GM23248 (cell line): Measurements from ENCODE around the gene CNST. TPM values are rescaled to one million over a fixed set of nuclear protein-coding genes. Genes with fewer than 3 reads are reported as not detected.
A peak's percentile ranks its signal among the peaks of the same experiment; 100 is the strongest.

Experiments
- DNase-seq: peaks from one replicate; pipeline ENCODE4 v3.0.0-alpha.2; 2015
- H2AFZ ChIP-seq: fragments of 200-600 bp; sonication (generic); 2 replicates; pipeline ENCODE4 v1.6.1; 2016; ENCODE audit warnings: antibody characterized with exemption
- H3F3A ChIP-seq: fragments of 200-600 bp; sonication (generic); 2 replicates; pipeline ENCODE4 v1.6.1; 2016; ENCODE audit warnings: mild to moderate bottlenecking, antibody characterized with exemption, mixed run types; ENCODE audit not compliant: insufficient read depth
- H3K27ac ChIP-seq: fragments of 200-600 bp; sonication (generic); 2 replicates; pipeline ENCODE4 v1.5.1; 2016; ENCODE audit warnings: mild to moderate bottlenecking
- H3K27me3 ChIP-seq: fragments of 200-600 bp; sonication (generic); replicated peaks from 2 replicates; pipeline ENCODE4 v1.6.1; 2016; ENCODE audit warnings: mild to moderate bottlenecking; ENCODE audit not compliant: insufficient read depth
- H3K36me3 ChIP-seq: fragments of 200-600 bp; sonication (generic); 2 replicates; pipeline ENCODE4 v1.6.1; 2016; ENCODE audit warnings: low read depth, mild to moderate bottlenecking
- H3K4me1 ChIP-seq: fragments of 200-600 bp; sonication (generic); 2 replicates; pipeline ENCODE4 v1.6.1; 2016; ENCODE audit warnings: mild to moderate bottlenecking; ENCODE audit not compliant: insufficient read depth
- H3K4me2 ChIP-seq: fragments of 200-600 bp; sonication (generic); one replicate; pipeline ENCODE4 v1.6.1; 2016; ENCODE audit warnings: mild to moderate bottlenecking; ENCODE audit not compliant: unreplicated experiment
- H3K4me3 ChIP-seq: fragments of 200-600 bp; sonication (generic); 2 replicates; pipeline ENCODE4 v1.5.1; 2016; ENCODE audit warnings: mild to moderate bottlenecking
- H3K79me2 ChIP-seq: fragments of 200-600 bp; sonication (generic); 2 replicates; pipeline ENCODE4 v1.6.1; 2016; ENCODE audit warnings: mild to moderate bottlenecking; ENCODE audit not compliant: insufficient read depth
- H3K9ac ChIP-seq: fragments of 200-600 bp; sonication (generic); 2 replicates; pipeline ENCODE4 v1.6.1; 2016; ENCODE audit warnings: mild to moderate bottlenecking
- H3K9me2 ChIP-seq: fragments of 200-600 bp; sonication (generic); 2 replicates; pipeline ENCODE4 v1.6.1; 2016; ENCODE audit warnings: mixed run types, mild to moderate bottlenecking, moderate library complexity; ENCODE audit not compliant: insufficient read depth
- H3K9me3 ChIP-seq: fragments of 200-600 bp; sonication (generic); one replicate; pipeline ENCODE4 v1.6.1; 2017; ENCODE audit warnings: low read depth
- H4K20me1 ChIP-seq: fragments of 200-600 bp; sonication (generic); 2 replicates; pipeline ENCODE4 v1.6.0; 2016; ENCODE audit not compliant: insufficient read depth
- EZH2 ChIP-seq: fragments of 200-600 bp; sonication (generic); IDR thresholded peaks from 2 replicates; pipeline ENCODE4 v1.6.1; 2018; ENCODE audit warnings: antibody characterized with exemption, mild to moderate bottlenecking; ENCODE audit not compliant: insufficient read depth, poor library complexity, severe bottlenecking
- EZH2phosphoT487 ChIP-seq: fragments of 200-600 bp; sonication (generic); IDR thresholded peaks from 2 replicates; pipeline ENCODE4 v1.6.1; 2018; ENCODE audit warnings: antibody characterized with exemption, moderate library complexity, mild to moderate bottlenecking, low read depth; ENCODE audit not compliant: insufficient read depth
- WGBS, 2 experiments: methylation state at CpG; one replicate each; pipeline ENCODE4 v1.1.6; 2015 to 2017; ENCODE audit warnings: low lambda C conversion rate in 2 of 2, low coverage in 1 of 2; ENCODE audit errors: missing lambda C conversion rate in 2 of 2; 5-methylcytosine and 5-hydroxymethylcytosine counted together
- in situ Hi-C: fragments of 300-500 bp; cut with MboI; formaldehyde crosslinking; loops from 2 replicates; pipeline ENCODE4 v1.15.0; 2020
- polyA plus RNA-seq: library from polyadenylated mRNA; unstranded; fragments of >200 nt; fragmentation: Nextera tagmentation; extraction: Ambion mirVana; gene quantifications from 2 replicates; pipeline ENCODE4 v1.2.1, GENCODE V29; 2016
- total RNA-seq: library from RNA; depleted of rRNA; stranded (reverse); fragments of >200 nt; shearing (Covaris generic); gene quantifications from 2 replicates; pipeline ENCODE4 v1.2.3, GENCODE V29; 2014

The CNST gene
- total and polyA plus RNA-seq, 2 experiments from 2014 or later, result 33.5 to 41.7 TPM

DNA sequence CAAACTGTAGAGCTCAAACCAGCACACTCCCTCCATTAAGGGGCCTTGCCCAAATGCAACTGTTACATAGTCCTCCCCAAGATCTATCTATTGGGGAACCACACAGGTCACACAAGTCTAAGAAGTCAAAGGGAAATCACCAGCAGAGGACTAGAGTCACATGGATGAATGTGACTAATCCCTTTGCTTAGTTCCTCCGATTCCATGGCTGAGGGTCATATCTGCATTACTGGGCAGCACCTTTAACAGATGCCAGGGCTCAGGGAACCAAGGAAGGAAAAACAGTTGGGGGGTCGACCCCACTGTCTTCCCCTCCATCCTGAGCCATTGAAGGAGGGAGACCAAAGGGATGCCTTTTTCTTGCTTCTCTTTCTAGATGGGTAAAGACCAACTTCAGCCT is 35.8 kb upstream of the CNST start:
- H3F3A ChIP-seq, result no peaks in the 10 kb centered on the region
- H3K9ac ChIP-seq, result no peak overlapping the region
- DNase-seq, result no peak
- no peaks in the 10 kb centered on the region for H3K79me2 ChIP-seq
- no peaks in the 10 kb centered on the region for H3K4me1 ChIP-seq
- no peak overlapping the region for H3K4me3 ChIP-seq
- H3K9me2 ChIP-seq, result no peaks in the 10 kb centered on the region
- WGBS, 2 experiments, result 42 to 52% methylated on average over 2 of the region's 2 CpGs
- H3K27ac ChIP-seq, result no peak overlapping the region
- no peaks in the 10 kb centered on the region for H3K36me3 ChIP-seq
- no peaks in the 10 kb centered on the region; the same call in 1 of the 2 replicates for H3K27me3 ChIP-seq
- no peak overlapping the region for H2AFZ ChIP-seq
- H3K9me3 ChIP-seq, result no peaks in the 10 kb centered on the region
- H3K4me2 ChIP-seq, result no peak overlapping the region
- H4K20me1 ChIP-seq, result no peaks in the 10 kb centered on the region
- no peak for TF ChIP-seq EZH2
- in situ Hi-C loops, result no loop called here

DNA sequence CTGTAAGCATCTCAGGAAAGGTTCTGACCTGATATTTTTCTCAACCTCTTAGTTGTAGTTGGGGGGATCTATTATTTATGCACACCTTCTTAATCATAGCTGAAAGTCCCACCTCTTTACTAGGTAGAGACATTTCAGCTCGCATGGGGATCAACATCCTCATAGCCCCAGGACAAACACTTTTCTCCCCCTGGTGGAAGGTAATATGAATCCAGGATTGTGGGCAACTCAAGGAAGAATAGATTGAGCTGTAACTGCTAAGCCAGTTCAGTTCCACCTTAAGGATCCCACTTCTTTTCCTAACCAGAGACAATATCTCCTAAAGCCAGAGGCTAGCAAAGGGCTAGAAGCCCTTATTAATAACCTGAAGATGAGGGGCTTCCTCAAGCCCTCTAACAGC is 33.7 kb upstream of the CNST start:
- WGBS, 2 experiments, result 4 to 7% methylated on average over 1 of the region's 1 CpG
- H3K9me2 ChIP-seq, result no peaks in the 10 kb centered on the region

DNA sequence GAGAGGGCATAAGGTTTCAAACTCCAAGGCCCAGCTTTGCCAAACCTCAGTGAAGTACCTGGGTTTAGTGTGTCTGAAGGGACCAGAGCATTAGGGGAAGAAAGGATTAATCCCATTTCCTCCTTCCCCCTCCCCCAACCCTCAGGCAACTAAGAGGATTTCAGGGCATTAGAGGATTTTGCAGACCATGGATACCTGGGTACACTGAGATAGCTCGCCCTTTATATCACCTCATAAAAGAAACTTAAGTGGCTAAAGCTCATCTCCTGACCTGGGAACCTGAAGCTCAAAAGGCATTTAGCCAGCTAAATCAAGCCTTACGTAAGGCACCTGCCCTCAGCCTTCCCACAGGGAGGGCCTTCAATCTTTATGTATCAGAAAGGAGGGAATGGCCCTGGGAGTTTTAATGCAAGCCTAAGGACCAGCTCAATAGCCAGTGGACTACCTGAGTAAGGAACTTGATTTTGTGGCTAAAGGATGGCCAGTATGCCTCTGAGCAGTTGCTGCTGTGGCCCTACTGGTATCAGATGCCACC is 32.8 kb upstream of the CNST start:
- WGBS, 2 experiments, result 53 to 72% methylated on average over 2 of the region's 2 CpGs
- Histone ChIP-seq H3K27me3 (no peaks in the 10 kb centered on the region; the same call in 1 of the 2 replicates), H4K20me1 (no peaks in the 10 kb centered on the region), H3K4me3 (no peak overlapping the region), H3K79me2 (no peaks in the 10 kb centered on the region), H3F3A (no peaks in the 10 kb centered on the region), H3K9ac (no peak overlapping the region), H2AFZ (no peak overlapping the region), H3K9me3 (no peaks in the 10 kb centered on the region), H3K36me3 (no peaks in the 10 kb centered on the region), H3K4me1 (no peaks in the 10 kb centered on the region), H3K9me2 (no peaks in the 10 kb centered on the region), H3K4me2 (no peak overlapping the region), H3K27ac (no peak overlapping the region)
- in situ Hi-C loops, result no loop called here
- TF ChIP-seq EZH2phosphoT487 (no peak), EZH2 (no peak)
- DNase-seq, result no peak

More for the DNA sequence above, 33.7 kb upstream of the CNST start:
- TF ChIP-seq EZH2phosphoT487 (no peak), EZH2 (no peak)
- Histone ChIP-seq H3K27me3 (no peaks in the 10 kb centered on the region; the same call in 1 of the 2 replicates), H3K9ac (no peak overlapping the region), H2AFZ (no peak overlapping the region), H3F3A (no peaks in the 10 kb centered on the region), H3K9me3 (no peaks in the 10 kb centered on the region), H3K4me3 (no peak overlapping the region), H4K20me1 (no peaks in the 10 kb centered on the region), H3K4me2 (no peak overlapping the region), H3K79me2 (no peaks in the 10 kb centered on the region), H3K4me1 (no peaks in the 10 kb centered on the region), H3K27ac (no peak overlapping the region), H3K36me3 (no peaks in the 10 kb centered on the region)
- DNase-seq, result peak; percentile 4
- in situ Hi-C loops, result no loop called here

DNA sequence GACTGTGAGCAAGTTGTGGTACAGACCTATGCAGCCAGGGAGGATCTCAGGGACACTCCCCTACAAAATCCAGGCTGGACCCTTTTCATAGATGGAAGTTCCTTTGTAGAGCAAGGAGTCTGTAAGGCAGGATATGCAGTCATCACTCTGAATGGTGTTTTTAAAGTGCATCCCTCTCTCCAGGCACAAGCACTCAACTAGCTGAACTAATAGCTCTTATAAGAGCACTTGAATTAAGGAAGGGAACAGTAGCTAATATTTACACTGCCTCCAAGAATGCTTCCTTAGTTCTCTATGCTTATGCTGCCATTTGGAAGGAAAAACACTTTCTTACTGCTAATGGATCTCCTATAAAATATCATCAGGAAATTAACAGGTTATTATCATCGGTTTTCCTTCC is 32.1 kb upstream of the CNST start:
- Histone ChIP-seq H3K27ac (no peak overlapping the region), H3K36me3 (no peaks in the 10 kb centered on the region), H3K4me2 (no peak overlapping the region), H3K9me3 (no peaks in the 10 kb centered on the region), H3K4me1 (no peaks in the 10 kb centered on the region), H3K4me3 (no peak overlapping the region), H3K9ac (no peak overlapping the region), H3K79me2 (no peaks in the 10 kb centered on the region), H4K20me1 (no peaks in the 10 kb centered on the region), H3K9me2 (no peaks in the 10 kb centered on the region), H2AFZ (no peak overlapping the region), H3F3A (no peaks in the 10 kb centered on the region), H3K27me3 (no peaks in the 10 kb centered on the region; the same call in 1 of the 2 replicates)
- TF ChIP-seq EZH2phosphoT487 (no peak), EZH2 (no peak)
- WGBS, 2 experiments, result 39 to 59% methylated on average over 1 of the region's 1 CpG
- no peak for DNase-seq
- in situ Hi-C loops, result no loop called here

DNA sequence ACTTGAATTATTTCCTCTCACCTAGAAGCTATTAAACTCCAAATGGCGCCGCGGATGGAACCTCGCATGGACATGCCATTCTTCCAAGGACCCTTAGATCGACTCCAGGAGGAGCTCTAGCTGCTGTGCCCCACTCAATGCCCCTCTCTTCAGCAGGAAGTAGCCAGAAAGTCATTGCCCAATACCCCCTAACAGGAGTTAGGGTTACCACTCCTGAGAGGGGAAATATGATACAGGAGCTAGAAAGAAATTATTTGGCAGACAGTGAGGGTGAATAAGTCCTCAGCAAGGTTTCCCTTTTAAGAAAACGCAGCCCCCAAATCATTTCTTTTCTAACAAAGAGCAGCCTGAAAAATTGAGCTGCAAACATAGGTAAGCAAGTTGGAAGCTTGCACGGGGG is 28.8 kb upstream of the CNST start:
- no peak overlapping the region for H3K27ac ChIP-seq
- H3K4me1 ChIP-seq, result no peaks in the 10 kb centered on the region
- in situ Hi-C loops, result no loop called here
- H3K9me3 ChIP-seq, result no peaks in the 10 kb centered on the region
- H4K20me1 ChIP-seq, result no peaks in the 10 kb centered on the region
- no peak overlapping the region for H2AFZ ChIP-seq
- no peaks in the 10 kb centered on the region for H3K79me2 ChIP-seq
- H3K4me2 ChIP-seq, result no peak overlapping the region
- DNase-seq, result no peak
- H3K27me3 ChIP-seq, result no peaks in the 10 kb centered on the region; the same call in 1 of the 2 replicates
- H3K4me3 ChIP-seq, result no peak overlapping the region
- 0 out of 2 replicates have a peak, but pooled peaks cover 4% of the 10 kb centered on the region for H3F3A ChIP-seq
- H3K9me2 ChIP-seq, result no peaks in the 10 kb centered on the region
- TF ChIP-seq EZH2phosphoT487 (no peak), EZH2 (no peak)
- WGBS, 2 experiments, result 82 to 84% methylated on average over 7 of the region's 7 CpGs
- H3K9ac ChIP-seq, result no peak overlapping the region
- peaks cover 15% of the 10 kb centered on the region for H3K36me3 ChIP-seq
